Hematopoietic multipotent progenitor cell treated with erythropoietin and hydrocortisone succinate and interleukin-3 and kit ligand, for 15 days (in vitro differentiated cells): ENCODE data around the gene DHX40.
"Not testable (repeated sequence)": the region's sequence is repeated elsewhere in the genome, so short reads cannot be mapped to it uniquely, and the experiment has no call there.

ENCODE experiments used
- DNase-seq: peaks from one replicate; pipeline ENCODE4 v3.0.0-alpha.2; 2015; ENCODE audit warnings: low spot score

DHX40 gene

DNA sequence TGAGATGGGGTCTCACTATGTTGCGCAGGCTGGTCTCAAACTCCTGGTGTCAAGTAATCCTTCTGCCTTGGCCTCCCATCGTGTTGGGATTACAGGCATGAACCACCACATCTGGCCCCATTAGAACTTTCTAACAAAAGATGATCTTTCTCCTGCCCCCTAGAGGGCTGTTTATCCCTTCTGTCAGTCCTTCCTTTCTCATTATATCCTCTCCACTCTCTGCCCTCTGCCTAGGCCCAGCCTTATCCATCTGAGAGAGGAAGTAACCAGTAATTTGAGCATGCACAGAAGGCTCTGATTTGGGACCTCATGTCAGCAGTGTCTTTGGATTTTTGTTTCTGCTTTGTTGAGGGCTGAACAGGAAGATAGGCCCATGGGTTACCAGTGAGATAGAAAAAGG is 4.4 kb upstream of the DHX40 start:
- peak; percentile 27 for DNase-seq

DNA sequence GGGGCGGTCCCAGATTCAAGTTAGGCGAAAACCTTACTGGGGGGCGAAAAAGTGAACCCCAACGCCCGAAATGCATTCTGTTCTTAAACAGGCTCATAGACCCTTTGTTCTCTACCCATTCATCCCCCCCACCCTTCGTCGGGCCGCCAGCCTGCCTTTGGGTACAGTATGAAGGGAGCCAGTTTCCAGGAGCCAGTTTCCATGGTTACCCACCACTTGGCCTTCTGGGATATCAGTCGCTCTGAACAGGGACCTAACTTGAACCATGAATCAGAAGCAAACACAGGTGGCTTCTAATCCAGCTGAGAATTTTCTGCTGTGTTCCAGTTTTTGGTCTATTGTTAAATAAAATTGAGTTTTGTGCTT is 532 bp downstream of the DHX40 start:
- peak; percentile 81 for DNase-seq

DNA sequence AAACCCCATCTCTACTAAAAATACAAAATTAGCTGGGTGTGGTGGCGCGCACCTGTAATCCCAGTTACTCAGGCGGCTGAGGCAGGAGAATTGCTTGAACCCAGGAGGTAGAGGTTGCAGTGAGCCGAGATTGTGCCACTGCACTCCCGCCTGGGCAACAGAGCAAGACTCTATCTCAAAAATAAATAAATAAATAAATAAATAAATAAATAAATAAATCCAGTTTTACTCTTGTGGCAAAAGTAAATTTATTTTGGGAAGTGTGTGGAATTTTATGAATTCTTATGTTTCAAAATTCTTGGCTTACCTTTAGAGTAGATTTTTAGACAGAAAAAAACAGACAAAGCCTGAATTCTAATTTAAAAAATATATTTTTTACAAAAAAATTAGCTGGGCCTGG is 3.7 kb downstream of the DHX40 start:
- not testable (repeated sequence) for DNase-seq

DNA sequence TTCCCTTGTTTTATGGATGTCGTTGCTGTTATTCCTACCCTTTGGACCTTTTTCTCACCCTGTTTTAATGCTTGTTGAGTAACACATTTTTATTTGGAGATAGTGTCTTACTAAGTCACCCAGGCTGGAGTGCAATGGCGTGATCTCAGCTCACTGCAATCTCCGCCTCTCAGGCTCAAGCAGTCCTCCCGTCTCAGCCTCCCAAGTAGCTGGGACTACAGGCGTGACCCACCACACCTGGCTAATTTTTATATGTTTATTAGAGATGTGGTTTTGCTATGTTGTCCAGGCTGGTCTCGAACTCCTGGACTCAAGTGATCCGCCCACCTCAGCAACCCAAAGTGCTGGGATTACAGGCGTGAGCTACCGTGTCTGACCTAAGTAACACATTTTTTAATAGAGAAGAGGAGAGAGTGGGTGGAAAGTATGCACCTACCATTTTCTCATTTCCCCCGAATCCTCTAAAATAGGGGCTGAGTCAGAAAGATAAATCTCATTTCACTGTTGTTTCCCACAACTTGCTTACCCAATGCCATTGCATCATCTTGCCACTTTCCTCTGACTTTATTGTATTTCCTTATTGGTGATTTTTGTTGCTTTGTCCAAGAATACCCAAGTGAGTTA is 7.0 kb downstream of the DHX40 start:
- DNase-seq: no peak

DNA sequence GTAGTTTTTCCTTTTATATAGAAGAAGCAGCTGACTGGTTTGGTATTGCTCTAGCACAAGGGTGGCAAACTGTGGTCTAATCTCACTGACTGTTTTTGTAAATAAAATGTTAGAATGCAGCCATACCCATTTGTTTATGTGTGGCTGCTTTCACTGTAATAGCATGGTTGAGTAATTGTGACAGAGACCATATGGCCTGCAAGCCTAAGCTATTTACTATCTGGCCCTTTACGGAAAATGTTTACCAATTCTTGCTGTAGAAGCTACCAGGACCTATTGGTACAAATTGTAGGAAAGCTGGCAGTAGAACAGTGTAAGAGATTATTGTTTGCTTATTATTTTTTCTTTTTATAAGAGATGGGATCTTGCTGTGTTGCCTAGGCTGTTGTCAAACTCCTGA is 18.8 kb downstream of the DHX40 start:
- not testable (repeated sequence) for DNase-seq

DNA sequence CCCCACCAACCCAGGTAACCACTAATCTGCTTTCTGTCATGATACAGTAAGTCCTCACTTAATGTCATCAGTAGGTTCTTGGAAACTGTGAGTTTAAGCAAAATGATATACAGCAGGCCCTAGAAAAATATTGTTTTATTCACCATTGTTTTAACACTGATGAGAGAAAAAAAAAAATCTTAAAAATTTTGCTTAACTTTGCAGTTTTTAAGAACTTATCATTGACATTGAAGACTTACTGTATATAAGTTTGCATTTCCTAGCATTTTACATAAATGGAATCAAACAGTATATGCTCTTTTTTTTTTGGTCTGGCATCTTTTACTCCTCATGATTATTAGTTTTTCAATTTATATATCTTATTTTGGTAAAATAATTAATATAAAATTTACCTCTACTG is 34.8 kb downstream of the DHX40 start:
- no peak for DNase-seq

DNA sequence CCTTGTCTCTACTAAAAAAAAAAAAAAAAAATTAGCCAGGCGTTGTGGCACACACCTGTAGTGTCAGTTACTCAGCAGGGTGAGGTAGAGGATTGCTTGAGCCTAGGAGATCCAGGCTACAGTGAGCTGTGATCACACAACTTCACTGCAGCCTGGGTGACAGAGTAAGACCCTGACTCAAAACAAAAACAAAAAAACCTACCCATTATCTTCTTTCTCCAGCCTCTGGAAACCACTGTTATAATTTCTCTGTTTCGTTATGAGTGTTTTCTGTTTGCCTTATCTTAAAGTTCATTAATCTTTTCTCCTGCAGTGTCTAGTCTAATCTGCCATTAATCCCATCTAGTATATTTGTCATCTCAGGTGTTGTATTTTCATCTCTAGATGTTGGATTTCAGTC is 35.7 kb downstream of the DHX40 start:
- no peak for DNase-seq

DNA sequence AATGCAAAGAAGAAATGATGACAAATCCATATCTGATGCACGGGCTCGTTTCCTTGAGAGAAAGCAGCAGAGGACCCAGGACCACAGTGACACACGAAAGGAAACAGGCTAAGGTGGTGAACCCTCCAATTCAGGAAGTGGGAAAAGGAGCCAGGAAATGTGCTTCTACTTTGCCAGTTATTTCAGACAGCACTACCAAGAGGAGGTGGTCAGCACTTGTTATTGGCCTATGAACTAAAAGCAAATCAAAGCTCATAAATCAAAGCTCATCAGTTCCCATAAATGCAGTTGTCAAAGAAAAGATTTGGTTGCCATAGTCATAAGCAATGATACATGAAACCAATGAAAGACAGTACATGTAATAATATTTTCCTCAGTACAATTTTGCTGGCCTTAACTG is 41.7 kb downstream of the DHX40 start:
- DNase-seq: no peak

DNA sequence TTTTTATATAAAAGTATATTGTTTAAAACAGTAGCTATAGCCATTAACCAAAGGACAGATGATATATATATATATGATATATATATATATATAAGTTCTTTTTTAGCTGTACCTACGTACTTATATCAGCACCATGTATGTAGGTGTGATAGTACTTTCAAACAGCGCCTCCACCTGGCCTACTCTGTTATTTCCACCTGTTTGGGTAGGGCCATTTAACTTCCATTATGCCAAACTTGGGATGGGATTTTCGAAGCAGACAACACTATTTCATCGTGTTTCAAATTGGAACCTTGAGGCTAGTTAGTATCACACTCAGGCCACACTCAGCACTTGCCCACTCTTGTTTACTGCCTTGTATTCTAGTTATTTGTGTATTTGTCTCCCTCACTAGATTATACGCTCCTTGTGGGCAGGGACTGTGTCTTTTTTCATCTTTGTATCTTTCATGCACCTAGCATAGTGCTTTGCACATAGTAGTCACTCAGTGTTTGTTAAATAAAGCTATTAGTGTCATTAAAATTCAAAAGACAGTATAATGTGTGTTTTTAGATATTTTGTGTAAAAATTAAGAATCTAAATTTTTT is 42.5 kb downstream of the DHX40 start:
- DNase-seq: peak; percentile 61

DNA sequence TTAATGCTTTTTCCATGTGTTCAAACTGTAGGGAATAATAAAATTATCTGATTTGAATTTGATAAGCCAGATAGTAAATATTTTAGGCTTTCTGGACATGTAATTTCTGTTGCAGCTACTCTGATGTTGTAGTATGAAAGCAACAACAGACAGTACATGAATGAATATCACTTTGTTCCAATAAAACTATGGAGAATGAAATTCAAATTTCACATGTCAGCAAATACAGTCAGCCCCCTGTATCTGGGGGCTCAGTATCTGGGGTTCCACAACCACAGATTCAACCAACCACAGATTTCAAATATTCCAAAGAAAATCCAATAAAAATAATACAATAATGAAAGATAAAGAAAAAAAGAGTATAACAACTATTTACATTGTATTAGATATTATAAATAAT is 46.1 kb downstream of the DHX40 start:
- no peak for DNase-seq

DNA sequence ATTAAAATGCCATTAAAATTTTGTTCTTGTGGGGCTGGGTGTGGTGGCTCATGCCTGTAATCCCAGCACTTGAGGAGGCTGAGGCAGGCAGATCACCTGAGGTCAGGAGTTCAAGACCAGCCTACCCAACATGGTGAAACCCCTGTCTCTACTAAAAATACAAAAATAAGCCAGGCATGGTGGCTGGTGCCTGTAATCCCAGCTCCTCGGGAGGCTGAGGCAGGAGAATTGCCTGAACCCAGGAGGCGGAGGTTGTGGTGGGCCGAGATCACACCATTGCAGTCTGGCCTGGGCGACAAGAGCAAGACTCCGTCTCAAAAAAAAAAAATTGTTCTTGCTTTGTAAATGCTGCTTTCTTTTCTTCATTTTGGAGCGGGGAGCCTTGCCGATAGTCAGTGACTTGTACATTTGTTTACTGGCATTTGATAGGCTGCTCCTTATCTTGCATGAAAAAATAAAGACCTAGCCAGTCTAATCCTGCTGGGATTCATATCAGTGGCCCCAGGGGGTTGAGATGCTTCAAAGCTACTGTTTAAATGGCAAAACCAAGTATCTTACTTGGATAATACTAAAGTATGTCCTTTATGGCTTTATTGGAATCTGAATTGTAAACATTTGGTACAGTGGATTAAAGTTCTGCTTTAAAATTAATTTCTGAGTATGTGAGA is 51.0 kb downstream of the DHX40 start:
- no peak for DNase-seq

DNA sequence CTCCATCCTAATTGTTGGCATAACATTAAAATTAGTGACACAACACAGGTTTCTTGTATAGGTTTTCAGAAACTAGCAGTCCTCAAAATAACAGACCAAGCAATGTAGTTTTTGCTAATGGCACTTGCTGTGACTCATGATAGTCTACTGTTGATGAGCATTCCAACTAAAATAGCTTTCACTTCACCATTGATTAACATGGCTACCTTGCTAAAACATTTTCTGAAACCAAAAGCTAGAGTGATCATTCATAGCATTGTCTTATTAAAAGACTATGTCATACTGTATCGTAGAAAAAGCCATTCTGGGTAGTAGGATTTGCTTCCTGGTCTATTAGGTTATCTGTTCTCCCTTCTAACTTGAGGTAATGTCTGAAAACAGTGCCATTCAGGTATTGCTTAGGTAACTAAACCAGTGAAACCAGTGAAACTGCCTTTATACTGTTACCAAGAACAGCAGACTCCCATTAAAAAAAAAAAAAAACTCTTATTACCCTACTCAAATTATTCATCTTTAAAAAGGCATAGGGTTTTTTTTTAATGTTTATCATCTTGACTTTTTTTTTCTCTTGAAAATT is 51.8 kb downstream of the DHX40 start:
- DNase-seq: peak; percentile 56

DNA sequence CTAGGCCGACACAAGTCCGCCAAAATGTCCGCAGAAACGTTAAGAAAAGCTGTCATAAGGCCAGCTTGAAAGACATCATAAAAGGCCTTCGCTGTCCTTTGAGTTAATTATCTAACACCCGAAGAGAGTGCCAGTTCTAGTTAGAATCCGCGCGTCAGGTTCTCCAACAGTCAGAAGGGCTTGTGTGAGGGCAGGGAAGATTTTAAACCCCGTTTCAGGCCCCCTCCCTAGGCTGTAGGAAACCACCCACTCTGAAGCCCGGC is 53.6 kb downstream of the DHX40 start:
- no peak for DNase-seq

DNA sequence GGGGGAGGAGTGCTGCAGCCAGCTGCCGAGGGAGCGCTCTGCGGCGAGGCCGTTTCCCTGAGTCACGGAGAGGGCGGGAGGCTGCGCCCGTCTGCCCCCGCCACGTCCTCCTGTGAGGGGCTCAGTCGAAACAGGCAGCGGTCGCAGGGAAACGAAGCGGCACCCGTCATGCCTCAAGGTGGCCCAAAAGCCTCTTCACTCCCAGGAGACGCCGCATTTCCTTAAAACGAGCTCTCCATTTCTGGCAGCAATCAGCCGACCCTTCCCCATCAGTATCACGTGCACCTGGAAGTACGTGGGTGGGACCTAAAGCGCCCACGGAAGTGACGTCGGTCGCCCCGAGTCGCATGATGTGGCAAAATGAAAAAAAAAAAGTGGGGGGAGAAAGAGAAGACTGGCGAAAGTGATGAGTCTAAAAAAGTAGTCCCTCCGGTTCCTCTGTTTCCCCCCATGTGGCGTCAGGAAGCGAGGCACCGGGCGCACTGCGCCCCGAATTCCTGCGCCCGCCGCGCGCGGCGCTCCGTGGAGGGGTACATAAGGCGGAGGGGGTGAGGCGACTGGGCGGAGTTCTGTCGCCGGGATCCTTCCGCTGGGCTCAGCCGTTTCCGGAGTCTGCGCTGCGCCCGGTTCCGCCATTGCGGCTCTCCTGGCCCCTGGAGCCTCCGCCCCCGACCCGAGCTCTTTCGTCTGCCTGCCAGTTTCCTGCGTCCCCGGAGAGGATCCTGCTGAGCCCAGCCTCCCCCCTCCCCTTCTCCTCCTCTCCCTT is 54.1 kb downstream of the DHX40 start, which contains the start of gene CLTC:
CLTC (plus strand) TSS at position 598 of the 766 bp plus-strand sequence. CDS start 237 bp downstream, outside the sequence.
- DNase-seq: peak; percentile 97

DNA sequence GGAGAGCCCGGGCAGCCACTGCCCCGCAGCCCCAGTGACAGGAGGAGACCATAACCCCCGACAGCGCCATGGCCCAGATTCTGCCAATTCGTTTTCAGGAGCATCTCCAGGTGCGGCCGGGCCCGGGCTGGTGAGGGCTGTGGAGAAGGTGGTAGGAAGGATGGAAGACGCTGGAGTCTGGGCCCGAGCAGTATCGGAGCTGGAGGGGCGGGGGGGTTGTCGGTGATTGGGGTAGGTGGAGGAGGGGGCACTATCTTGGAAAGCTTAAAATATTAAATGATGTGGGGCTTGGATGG is 54.6 kb downstream of the DHX40 start:
- DNase-seq: no peak

DNA sequence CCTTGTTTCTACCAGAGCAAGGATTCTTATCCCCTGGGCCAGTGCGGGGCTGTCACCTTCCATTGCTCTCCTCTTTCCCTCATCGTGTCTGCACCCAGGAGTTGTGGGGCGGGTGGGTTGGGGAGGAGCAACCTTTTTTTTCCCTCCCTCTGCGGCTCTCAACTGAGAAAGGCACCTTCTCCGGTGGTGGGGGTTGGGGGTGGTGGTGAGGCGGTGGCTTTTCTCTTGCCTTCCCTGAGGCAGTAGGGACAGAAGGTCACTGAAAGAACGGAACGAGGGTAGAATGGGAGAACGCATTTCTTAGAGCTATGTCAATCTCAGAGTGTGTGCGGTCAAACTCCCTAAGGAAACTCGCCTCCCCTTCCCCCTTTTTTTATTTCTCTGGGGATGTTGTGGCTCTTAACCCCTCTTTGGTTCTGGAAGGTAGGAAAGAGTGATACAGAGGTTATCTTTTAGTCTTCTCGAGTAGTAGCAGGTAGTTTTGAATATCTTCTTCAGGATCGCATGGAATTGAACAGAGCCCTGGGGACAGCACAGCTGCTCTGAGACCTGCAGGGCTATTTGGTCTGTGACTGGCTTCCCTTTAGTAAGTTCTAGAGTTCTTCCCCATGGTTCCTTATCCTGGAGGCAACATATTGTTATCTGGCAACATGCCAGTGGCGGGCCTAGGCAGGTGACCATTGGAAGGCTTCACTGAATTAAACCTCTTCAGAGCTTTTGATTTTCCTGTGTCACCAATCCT is 55.3 kb downstream of the DHX40 start:
- peak; percentile 76 for DNase-seq

DNA sequence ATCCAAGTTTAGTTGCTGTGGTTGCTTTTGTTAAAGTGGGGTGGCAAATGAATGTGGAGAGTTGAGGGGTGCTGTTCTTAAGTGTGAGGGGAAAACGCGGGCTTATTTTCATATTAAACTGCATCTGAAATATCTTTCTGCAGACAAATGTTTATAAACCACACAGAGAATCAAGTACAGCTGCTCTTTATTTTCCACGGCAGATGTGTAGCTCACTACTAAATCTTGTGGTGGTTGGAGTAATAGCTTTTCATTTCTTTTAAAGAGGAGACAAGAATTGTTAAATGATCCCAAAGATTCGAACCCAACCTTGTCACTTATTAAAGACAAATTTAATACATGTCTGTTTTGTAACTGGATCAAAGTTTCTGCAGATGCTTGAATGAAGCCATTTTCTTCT is 56.4 kb downstream of the DHX40 start:
- DNase-seq: no peak

DNA sequence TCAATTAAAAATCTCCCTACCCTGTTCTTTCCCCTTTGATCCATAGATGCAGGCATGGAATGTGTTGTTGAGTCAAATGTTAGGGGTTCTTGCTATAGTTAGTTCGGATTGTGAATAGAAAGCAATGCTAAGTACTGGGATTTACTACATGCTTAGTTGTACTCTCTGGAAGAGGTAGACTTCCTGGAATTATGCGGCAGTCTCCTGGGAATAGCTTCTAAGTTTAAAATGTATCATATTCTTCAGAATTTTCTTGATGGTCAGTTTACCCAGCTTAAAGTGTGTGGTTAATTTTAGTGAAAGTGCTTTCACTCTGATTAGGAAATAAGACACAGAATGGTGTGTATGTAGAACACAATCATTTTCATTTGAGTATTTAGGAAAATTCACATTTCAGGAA is 57.7 kb downstream of the DHX40 start:
- DNase-seq: no peak

DNA sequence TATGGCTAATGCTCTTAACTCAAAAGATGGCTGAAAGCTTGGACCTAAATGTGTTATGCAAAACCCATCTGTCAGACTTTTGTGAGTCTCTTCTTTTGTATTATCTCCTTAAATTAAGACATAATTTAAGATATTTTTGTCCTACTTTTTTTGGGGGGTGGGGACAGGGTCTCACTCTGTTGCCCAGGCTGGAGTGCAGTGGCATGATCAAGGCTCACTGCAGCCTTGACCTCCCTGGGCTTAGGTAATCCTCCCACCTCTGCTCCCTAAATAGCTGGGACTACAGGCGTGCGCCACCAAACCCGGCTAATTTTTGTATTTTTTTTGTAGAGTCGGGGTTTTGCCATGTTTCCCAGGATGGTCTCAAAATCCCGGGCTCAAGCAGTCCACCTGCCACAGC is 61.3 kb downstream of the DHX40 start:
- DNase-seq: no peak

DNA sequence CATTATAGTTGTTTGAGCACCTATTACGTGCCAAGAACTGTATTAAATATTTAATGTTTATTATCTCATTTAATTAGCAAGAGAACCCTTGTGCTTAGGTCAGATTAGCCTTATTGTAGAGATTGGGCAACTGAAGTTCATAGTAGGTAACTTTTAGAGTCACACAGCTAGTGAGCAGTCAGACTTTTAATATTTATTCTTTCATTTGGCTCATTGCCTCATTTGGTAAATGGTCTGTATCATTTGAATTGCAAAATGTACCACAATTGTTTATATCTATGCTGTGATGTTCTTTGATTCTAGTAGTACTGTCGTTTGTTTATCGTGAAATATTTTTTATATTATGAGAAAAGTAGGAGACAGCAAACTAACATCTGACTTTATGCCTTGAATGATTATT is 61.9 kb downstream of the DHX40 start:
- DNase-seq: no peak

DNA sequence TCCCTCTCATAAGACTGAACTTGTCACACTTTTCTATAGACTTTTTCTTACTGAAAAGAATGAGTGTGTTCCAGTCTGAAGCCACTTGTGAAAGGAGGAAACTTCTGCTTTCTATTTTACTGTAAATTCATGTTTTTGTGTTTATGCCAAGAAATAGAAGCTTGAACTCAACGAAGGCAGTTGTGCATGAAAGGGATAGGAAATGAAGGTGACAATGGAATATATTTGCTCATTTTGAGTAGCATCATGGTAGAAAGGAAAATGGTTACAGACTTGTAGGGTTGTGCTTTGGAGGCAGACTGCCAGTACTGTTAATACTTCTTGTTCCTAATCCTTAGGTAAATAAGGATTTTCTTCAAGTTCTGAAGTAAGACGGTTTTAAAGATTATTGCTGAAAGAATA is 62.4 kb downstream of the DHX40 start:
- no peak for DNase-seq

DNA sequence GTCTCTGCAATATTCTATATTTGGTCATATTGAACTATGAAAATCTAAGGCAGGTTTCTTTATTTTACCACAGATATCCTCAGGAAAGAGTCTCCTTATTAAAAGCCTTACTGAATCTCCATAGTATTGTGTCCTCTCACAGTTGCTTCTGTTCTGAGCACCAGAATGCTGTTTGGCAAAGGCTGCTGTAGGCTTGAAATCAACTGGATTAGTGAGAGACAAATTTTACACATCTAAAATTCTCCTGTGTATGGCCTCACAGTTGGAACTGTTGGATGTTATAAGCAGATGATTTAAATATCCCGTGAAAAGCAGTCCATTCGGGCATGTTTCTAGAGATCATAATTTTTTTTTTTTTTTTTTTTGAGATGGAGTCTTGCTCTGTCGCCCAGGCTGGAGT is 63.8 kb downstream of the DHX40 start:
- DNase-seq: no peak
